Renal cortex interstitium (tissue), 11 donors: ENCODE data around the gene IL37. TPM values are rescaled to one million over a fixed set of nuclear protein-coding genes. Genes with fewer than 3 reads are reported as not detected.
"Not testable (repeated sequence)": the region's sequence is repeated elsewhere in the genome, so short reads cannot be mapped to it uniquely, and the experiment has no call there.

Experiments
- DNase-seq, 11 donors: peaks; one replicate each; pipeline ENCODE4 v3.0.0-alpha.2; 2013; ENCODE audit warnings: low read depth in 9 of 11, low spot score in 4 of 11; ENCODE audit errors: extremely low read depth in 1 of 11
- polyA plus RNA-seq, 3 donors: library from polyadenylated mRNA; unstranded; fragments of 120-200 nt; gene quantifications; one replicate each; pipeline ENCODE4 v1.2.1, GENCODE V29; 2013; ENCODE audit not compliant: insufficient read length in 3 of 3

IL37 gene
- polyA plus RNA-seq, 3 donors: 0.22 to 0.40 (median 0.24) TPM

GRCh38 chr2:112917856-112918255 lies 6.9 kb downstream of the IL37 start:
- DNase-seq: no peak

- no peak for DNase-seq
These were observed 7.3 kb downstream of the IL37 start for GRCh38 chr2:112918256-112918655.

GRCh38 chr2:112919086-112919485 lies 8.1 kb downstream of the IL37 start:
- no peak for DNase-seq

- DNase-seq: no peak
These were observed 10.1 kb downstream of the IL37 start for GRCh38 chr2:112920923-112921532.

GRCh38 chr2:112921982-112922381 lies 11.0 kb downstream of the IL37 start:
- DNase-seq: no peak

GRCh38 chr2:112923237-112923966 lies 12.4 kb downstream of the IL37 start:
- no peak for DNase-seq

- no peak for DNase-seq
These were observed 13.0 kb downstream of the IL37 start for GRCh38 chr2:112923967-112924338.

GRCh38 chr2:112924360-112924759 lies 13.4 kb downstream of the IL37 start:
- no peak for DNase-seq

GRCh38 chr2:112924821-112925220 lies 13.9 kb downstream of the IL37 start:
- DNase-seq: peak in 1 of 11 donors; percentile 8

- DNase-seq: no peak
These were observed 15.7 kb downstream of the IL37 start for GRCh38 chr2:112926707-112927106.

- no peak for DNase-seq
These were observed 16.8 kb downstream of the IL37 start for GRCh38 chr2:112927745-112928144.

GRCh38 chr2:112933261-112933660 lies 22.3 kb downstream of the IL37 start:
- no peak for DNase-seq

- not testable (repeated sequence) for DNase-seq
These were observed 23.2 kb downstream of the IL37 start for GRCh38 chr2:112934117-112934516.

- no peak for DNase-seq
These were observed 25.9 kb downstream of the IL37 start for GRCh38 chr2:112936927-112937232.

- DNase-seq: no peak
These were observed 27.9 kb downstream of the IL37 start for GRCh38 chr2:112938904-112939303.

- no peak for DNase-seq
These were observed 28.5 kb downstream of the IL37 start for GRCh38 chr2:112939425-112939824.

- no peak for DNase-seq
These were observed 30.1 kb downstream of the IL37 start for GRCh38 chr2:112940859-112941625.

GRCh38 chr2:112941753-112942653 lies 31.0 kb downstream of the IL37 start:
- DNase-seq: peak; percentile 49 to 73 (median 68)

GRCh38 chr2:112942654-112943002 lies 31.7 kb downstream of the IL37 start:
- DNase-seq: no peak
